H1 (cell line): ENCODE measurements around the gene RNF212. TPM values are rescaled to one million over a fixed set of nuclear protein-coding genes. Genes with fewer than 3 reads are reported as not detected.

Experiments
- ATF3 ChIP-seq: IDR thresholded peaks from 2 replicates; pipeline ENCODE4 v1.6.1; 2011; ENCODE audit warnings: low read depth, mild to moderate bottlenecking, low read length; ENCODE audit not compliant: insufficient read depth
- HDAC6 ChIP-seq: IDR thresholded peaks from one replicate; pipeline ENCODE4 v1.7.1; 2012; ENCODE audit warnings: low read depth, mild to moderate bottlenecking, inconsistent platforms, low read length, moderate library complexity
- KDM1A ChIP-seq: fragments of 200-600, 300-600 bp; sonication (generic); IDR thresholded peaks from 2 replicates; pipeline ENCODE4 v1.7.1; 2016; ENCODE audit warnings: mild to moderate bottlenecking, low read length, borderline replicate concordance
- POU5F1 ChIP-seq: IDR thresholded peaks from 2 replicates; pipeline ENCODE4 v1.6.1; 2011; ENCODE audit warnings: low read depth, mild to moderate bottlenecking, low read length, moderate library complexity
- SIRT6 ChIP-seq: IDR thresholded peaks from one replicate; pipeline ENCODE4 v1.7.1; 2012; ENCODE audit warnings: low read length, inconsistent platforms
- polyA plus RNA-seq, 7 experiments: library from polyadenylated mRNA; depleted of rRNA in 3 of 7; stranded (reverse) in 5 of 7; unstranded in 2 of 7; fragments of >200 nt in 5 of 7; fragments of 200-250 nt in 2 of 7; gene quantifications; 1 replicate in 5 of 7; 2 replicates in 1 of 7; 4 replicates in 1 of 7; pipeline versions ENCODE4 v1.2.1 to v1.2.3, GENCODE V29; 2011 to 2013; ENCODE audit warnings: missing spikeins in 2 of 7, mixed read lengths in 2 of 7
- total RNA-seq: library from RNA; stranded (reverse); fragmentation: NEBNext Ultra II Directional; extraction: Animal tissue kit (Norgen Biotek cat#: 25700); gene quantifications from 2 replicates; pipeline ENCODE4 v1.2.1, GENCODE V29; 2021

The RNF212 gene
- total and polyA plus RNA-seq, 2 of the 8 experiments (the other 6 are each of a cell fraction or from before 2014, with no cell fraction given): 3.4 to 5.4 TPM

GRCh38 chr4:1045193-1045594 is 68.2 kb downstream of the RNF212 start (continued):
- no peak for TF ChIP-seq POU5F1
- TF ChIP-seq HDAC6: no peak
- TF ChIP-seq SIRT6: no peak
- TF ChIP-seq ATF3: no peak
- TF ChIP-seq KDM1A: no peak
- TF ChIP-seq, all 59 proteins: peak for 0
